Thymus (tissue), 11 donors: ENCODE data around the gene AADACL3. TPM values are rescaled to one million over a fixed set of nuclear protein-coding genes. Genes with fewer than 3 reads are reported as not detected.

Source experiments
- DNase-seq, 9 donors: peaks; one replicate each; pipeline ENCODE4 v3.0.0-alpha.2; 2013; ENCODE audit warnings: low spot score in 9 of 9, low read depth in 6 of 9, missing footprints in 1 of 9
- H3K27ac ChIP-seq, 2 donors: one replicate each; pipeline ENCODE4 v1.5.1; 2013; ENCODE audit warnings: control low read depth in 1 of 2, low read depth in 1 of 2, low read length in 1 of 2, mild to moderate bottlenecking in 1 of 2, moderate library complexity in 1 of 2
- H3K27me3 ChIP-seq, 2 donors: one replicate each; pipeline ENCODE4 v1.5.1; 2013; ENCODE audit warnings: low read length in 1 of 2; ENCODE audit not compliant: control insufficient read depth in 2 of 2, insufficient read depth in 1 of 2
- H3K36me3 ChIP-seq, 2 donors: one replicate each; pipeline ENCODE4 v1.5.1; 2013; ENCODE audit warnings: low read length in 1 of 2, mild to moderate bottlenecking in 1 of 2, moderate library complexity in 1 of 2; ENCODE audit not compliant: control insufficient read depth in 2 of 2, insufficient read depth in 2 of 2
- H3K4me1 ChIP-seq, 2 donors: one replicate each; pipeline ENCODE4 v1.5.1; 2013; ENCODE audit warnings: low read length in 2 of 2; ENCODE audit not compliant: control insufficient read depth in 2 of 2, insufficient read depth in 2 of 2
- H3K4me3 ChIP-seq, 2 donors: one replicate each; pipeline ENCODE4 v1.5.1; 2013; ENCODE audit warnings: low read length in 2 of 2, control low read depth in 1 of 2, mild to moderate bottlenecking in 1 of 2
- H3K9me3 ChIP-seq, 2 donors: one replicate each; pipeline ENCODE4 v1.5.1; 2013; ENCODE audit warnings: low read length in 1 of 2, mild to moderate bottlenecking in 1 of 2; ENCODE audit not compliant: control insufficient read depth in 2 of 2, insufficient read depth in 1 of 2
- WGBS: extraction: QIAGEN DNeasy Blood & Tissue Kit; methylation state at CpG from one replicate; pipeline ENCODE4 v1.1.7; 2013; 5-methylcytosine and 5-hydroxymethylcytosine counted together
- polyA plus RNA-seq: library from polyadenylated mRNA; stranded (reverse); fragments of 200-250 nt; gene quantifications from one replicate; pipeline ENCODE4 v1.2.3, GENCODE V29; 2013
- total RNA-seq: library from RNA; stranded (reverse); fragments of 120-200 nt; gene quantifications from one replicate; pipeline ENCODE4 v1.2.4, GENCODE V29; 2013
- donor health status: healthy.

AADACL3 gene
- total and polyA plus RNA-seq, 2 donors, result 0.05 to 0.07 TPM

- no peak overlapping the region for H3K27ac ChIP-seq
- H3K36me3 ChIP-seq, result no peaks in the 10 kb centered on the region
- no peaks in the 10 kb centered on the region for H3K27me3 ChIP-seq
- H3K4me3 ChIP-seq, result no peak overlapping the region
- 78% methylated on average over 10 of the region's 10 CpGs for WGBS
- no peaks in the 10 kb centered on the region for H3K9me3 ChIP-seq
- H3K4me1 ChIP-seq, result no peaks in the 10 kb centered on the region
- DNase-seq, result no peak
These were observed 22.7 kb upstream of the AADACL3 start for GRCh38 chr1:12692967-12693782.

- Histone ChIP-seq H3K27ac (no peak overlapping the region), H3K9me3 (no peaks in the 10 kb centered on the region), H3K36me3 (no peaks in the 10 kb centered on the region), H3K27me3 (no peaks in the 10 kb centered on the region), H3K4me3 (no peak overlapping the region), H3K4me1 (no peaks in the 10 kb centered on the region)
- WGBS, result 89% methylated on average over 3 of the region's 3 CpGs
- no peak for DNase-seq
These were observed 19.3 kb upstream of the AADACL3 start for GRCh38 chr1:12696658-12697057.

- 96% methylated on average over 3 of the region's 3 CpGs for WGBS
- H3K36me3 ChIP-seq, result no peaks in the 10 kb centered on the region
- no peak for DNase-seq
- H3K4me1 ChIP-seq, result no peaks in the 10 kb centered on the region
- no peak overlapping the region for H3K4me3 ChIP-seq
- no peaks in the 10 kb centered on the region for H3K9me3 ChIP-seq
- no peak overlapping the region for H3K27ac ChIP-seq
- H3K27me3 ChIP-seq, result no peaks in the 10 kb centered on the region
These were observed 18.5 kb upstream of the AADACL3 start for GRCh38 chr1:12697397-12697796.

GRCh38 chr1:12703821-12704451 is 12.0 kb upstream of the AADACL3 start:
- Histone ChIP-seq H3K27me3 (no peaks in the 10 kb centered on the region), H3K27ac (no peak overlapping the region), H3K9me3 (no peaks in the 10 kb centered on the region), H3K4me1 (no peaks in the 10 kb centered on the region), H3K4me3 (no peak overlapping the region), H3K36me3 (no peaks in the 10 kb centered on the region)
- DNase-seq, result no peak
- 90% methylated on average over 6 of the region's 6 CpGs for WGBS

- DNase-seq, result no peak
- Histone ChIP-seq H3K9me3 (no peaks in the 10 kb centered on the region), H3K4me3 (no peak overlapping the region), H3K27ac (no peak overlapping the region), H3K27me3 (no peaks in the 10 kb centered on the region), H3K4me1 (no peaks in the 10 kb centered on the region), H3K36me3 (no peaks in the 10 kb centered on the region)
- WGBS, result 90% methylated on average over 3 of the region's 3 CpGs
These were observed 9.8 kb upstream of the AADACL3 start for GRCh38 chr1:12706061-12706460.

- DNase-seq, result no peak
- Histone ChIP-seq H3K4me1 (no peaks in the 10 kb centered on the region), H3K36me3 (no peaks in the 10 kb centered on the region), H3K27me3 (no peaks in the 10 kb centered on the region), H3K27ac (no peak overlapping the region), H3K4me3 (no peak overlapping the region), H3K9me3 (no peaks in the 10 kb centered on the region)
- WGBS, result 79% methylated on average over 4 of the region's 4 CpGs
These were observed 7.4 kb upstream of the AADACL3 start for GRCh38 chr1:12708396-12709090.

GRCh38 chr1:12709091-12709491 is 6.8 kb upstream of the AADACL3 start:
- Histone ChIP-seq H3K4me1 (no peaks in the 10 kb centered on the region), H3K27me3 (no peaks in the 10 kb centered on the region), H3K36me3 (no peaks in the 10 kb centered on the region), H3K27ac (no peak overlapping the region), H3K9me3 (no peaks in the 10 kb centered on the region), H3K4me3 (no peak overlapping the region)
- DNase-seq, result no peak
- WGBS, result 37% methylated on average over 1 of the region's 1 CpG

- Histone ChIP-seq H3K4me1 (no peaks in the 10 kb centered on the region), H3K4me3 (no peak overlapping the region), H3K9me3 (no peaks in the 10 kb centered on the region), H3K27me3 (no peaks in the 10 kb centered on the region), H3K36me3 (no peaks in the 10 kb centered on the region), H3K27ac (no peak overlapping the region)
- no peak for DNase-seq
- 85% methylated on average over 3 of the region's 3 CpGs for WGBS
These were observed 6.2 kb upstream of the AADACL3 start for GRCh38 chr1:12709696-12710095.

GRCh38 chr1:12711536-12711935 is 4.4 kb upstream of the AADACL3 start:
- Histone ChIP-seq H3K4me1 (no peaks in the 10 kb centered on the region), H3K36me3 (no peaks in the 10 kb centered on the region), H3K4me3 (no peak overlapping the region), H3K27me3 (no peaks in the 10 kb centered on the region), H3K27ac (no peak overlapping the region), H3K9me3 (no peaks in the 10 kb centered on the region)
- DNase-seq, result no peak
- WGBS, result 79% methylated on average over 3 of the region's 3 CpGs
